MM.1S (cell line): ENCODE data around the gene SLC12A4.

Experiments used
- DNase-seq: peaks from one replicate; pipeline ENCODE4 v3.0.0-alpha.2; 2015
- H2AFZ ChIP-seq: fragments of 300-600 bp; sonication (generic); 2 replicates; pipeline ENCODE4 v1.6.0; 2016; ENCODE audit warnings: antibody characterized with exemption, low read length
- H3F3A ChIP-seq: fragments of 300-600 bp; sonication (generic); 2 replicates; pipeline ENCODE4 v1.6.1; 2016; ENCODE audit warnings: mild to moderate bottlenecking, antibody characterized with exemption, low read length, moderate library complexity, mixed read lengths; ENCODE audit not compliant: insufficient read depth
- H3K27ac ChIP-seq: fragments of 300-600 bp; sonication (generic); 2 replicates; pipeline ENCODE4 v1.5.1; 2016; ENCODE audit warnings: mild to moderate bottlenecking, low read length
- H3K27me3 ChIP-seq: fragments of 300-600 bp; sonication (generic); replicated peaks from 2 replicates; pipeline ENCODE4 v1.6.0; 2016; ENCODE audit warnings: low read length; ENCODE audit not compliant: insufficient read depth
- H3K36me3 ChIP-seq: fragments of 300-600 bp; sonication (generic); replicated peaks from 2 replicates; pipeline ENCODE4 v1.6.1; 2016; ENCODE audit warnings: mild to moderate bottlenecking, low read length, mixed read lengths; ENCODE audit not compliant: insufficient read depth
- H3K4me1 ChIP-seq: fragments of 300-600 bp; sonication (generic); 2 replicates; pipeline ENCODE4 v1.6.1; 2016; ENCODE audit warnings: low read length, mixed read lengths
- H3K4me2 ChIP-seq: fragments of 300-600 bp; sonication (generic); 2 replicates; pipeline ENCODE4 v1.6.0; 2016; ENCODE audit warnings: low read depth, low read length
- H3K4me3 ChIP-seq: fragments of 300-600 bp; sonication (generic); 2 replicates; pipeline ENCODE4 v1.5.1; 2016; ENCODE audit warnings: low read length, mixed read lengths
- H3K79me2 ChIP-seq: fragments of 300-600 bp; sonication (generic); 2 replicates; pipeline ENCODE4 v1.6.1; 2016; ENCODE audit warnings: mixed run types, low read length, mixed read lengths
- H3K9ac ChIP-seq: fragments of 300-600 bp; sonication (generic); 2 replicates; pipeline ENCODE4 v1.6.1; 2016; ENCODE audit warnings: low read length, mixed read lengths
- H3K9me2 ChIP-seq: fragments of 300-600 bp; sonication (generic); replicated peaks from 2 replicates; pipeline ENCODE4 v1.6.1; 2016; ENCODE audit warnings: mild to moderate bottlenecking, low read length, mixed read lengths; ENCODE audit not compliant: insufficient read depth
- H3K9me3 ChIP-seq: fragments of 300-600 bp; sonication (generic); replicated peaks from 2 replicates; pipeline ENCODE4 v1.6.1; 2016; ENCODE audit warnings: mild to moderate bottlenecking, low read length, mixed read lengths; ENCODE audit not compliant: insufficient read depth
- H4K20me1 ChIP-seq: fragments of 300-600 bp; sonication (generic); 2 replicates; pipeline ENCODE4 v1.6.1; 2016; ENCODE audit warnings: mild to moderate bottlenecking, low read length, moderate library complexity, mixed read lengths; ENCODE audit not compliant: insufficient read depth
- CTCF ChIP-seq: fragments of 300-600 bp; sonication (generic); IDR thresholded peaks from 2 replicates; pipeline ENCODE4 v1.5.1; 2016; ENCODE audit warnings: antibody characterized with exemption, low read length, mixed read lengths
- EZH2 ChIP-seq: fragments of 300-600 bp; sonication (generic); optimal IDR thresholded peaks from 2 replicates; pipeline ENCODE3; 2017; ENCODE audit warnings: low read depth, mild to moderate bottlenecking, antibody characterized with exemption, low read length, mixed read lengths
- EZH2phosphoT487 ChIP-seq: fragments of 300-600 bp; sonication (generic); IDR thresholded peaks from 2 replicates; pipeline ENCODE4 v1.6.1; 2018; ENCODE audit warnings: antibody characterized with exemption, low read length

SLC12A4 gene

GRCh38 chr16:67914758-67915495, 53.5 kb downstream of the SLC12A4 start:
- Histone ChIP-seq H3K27me3 (no peaks in the 10 kb centered on the region), H3K27ac (no peak overlapping the region), H3K9me3 (no peaks in the 10 kb centered on the region), H3K4me3 (no peak overlapping the region), H3K4me1 (no peaks in the 10 kb centered on the region), H3K4me2 (no peak overlapping the region), H3K9me2 (no peaks in the 10 kb centered on the region), H3K79me2 (peaks cover 9% of the 10 kb centered on the region), H3K9ac (no peak overlapping the region), H3K36me3 (no peaks in the 10 kb centered on the region), H2AFZ (no peak overlapping the region), H3F3A (no peaks in the 10 kb centered on the region), H4K20me1 (no peaks in the 10 kb centered on the region)
- TF ChIP-seq EZH2phosphoT487 (no peak), EZH2 (no peak), CTCF (no peak)
- DNase-seq, result no peak

GRCh38 chr16:67910158-67910557, 58.3 kb downstream of the SLC12A4 start:
- Histone ChIP-seq H3K4me2 (no peak overlapping the region), H4K20me1 (no peaks in the 10 kb centered on the region), H3K79me2 (no peaks in the 10 kb centered on the region), H3K4me3 (no peak overlapping the region), H3K27ac (no peak overlapping the region), H3K36me3 (no peaks in the 10 kb centered on the region; the same call in 1 of the 2 replicates), H3K9me2 (no peaks in the 10 kb centered on the region), H2AFZ (no peak overlapping the region), H3K4me1 (no peaks in the 10 kb centered on the region), H3F3A (no peaks in the 10 kb centered on the region), H3K9ac (no peak overlapping the region), H3K9me3 (no peaks in the 10 kb centered on the region), H3K27me3 (no peaks in the 10 kb centered on the region)
- TF ChIP-seq CTCF (no peak), EZH2 (no peak), EZH2phosphoT487 (no peak)
- DNase-seq, result no peak

GRCh38 chr16:67909056-67909742, 59.2 kb downstream of the SLC12A4 start:
- H3K36me3 ChIP-seq, result no peaks in the 10 kb centered on the region; the same call in 1 of the 2 replicates
- H3K27me3 ChIP-seq, result no peaks in the 10 kb centered on the region
- no peaks in the 10 kb centered on the region for H3K9me2 ChIP-seq
- no peaks in the 10 kb centered on the region for H3K4me1 ChIP-seq
- no peaks in the 10 kb centered on the region for H4K20me1 ChIP-seq
- H3K79me2 ChIP-seq, result no peaks in the 10 kb centered on the region
- H3K27ac ChIP-seq, result no peak overlapping the region
- H2AFZ ChIP-seq, result no peak overlapping the region
- no peak overlapping the region for H3K9ac ChIP-seq
- no peaks in the 10 kb centered on the region for H3F3A ChIP-seq
- no peak overlapping the region for H3K4me3 ChIP-seq
- H3K4me2 ChIP-seq, result no peak overlapping the region
- H3K9me3 ChIP-seq, result no peaks in the 10 kb centered on the region
- no peak for DNase-seq
- TF ChIP-seq EZH2phosphoT487, result no peak
- TF ChIP-seq CTCF, result no peak
- no peak for TF ChIP-seq EZH2
